NCI-H82 (cell line): ENCODE data around the gene CNTLN.
"Not testable (repeated sequence)": the region's sequence is repeated elsewhere in the genome, so short reads cannot be mapped to it uniquely, and the experiment has no call there.

Experiments used
- DNase-seq: peaks from one replicate; lab custom pipeline; 2025; lab: John Stamatoyannopoulos, UW

Gene CNTLN

DNA sequence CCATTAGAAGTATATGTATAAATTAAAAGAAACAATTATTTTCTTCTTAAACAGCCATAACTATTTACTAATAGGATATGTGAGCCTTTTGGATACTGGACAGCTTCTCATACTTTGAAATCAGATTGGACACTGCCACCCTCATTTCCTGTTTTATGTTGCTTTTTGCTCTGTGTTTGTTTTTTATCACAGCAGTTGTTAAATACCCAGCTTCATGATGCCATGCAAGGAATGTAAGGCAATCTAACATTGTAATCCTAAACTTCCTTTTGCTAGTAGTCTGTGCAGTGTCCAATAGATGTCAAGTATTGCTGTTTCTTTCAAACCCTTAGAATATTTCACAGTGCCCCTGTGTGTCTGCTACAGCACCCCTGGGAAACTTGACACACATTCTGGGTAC lies 56.2 kb downstream of the CNTLN start:
- DNase-seq, result no peak

GRCh38 chr9:17204611-17205152 lies 69.8 kb downstream of the CNTLN start:
- peak; percentile 96 for DNase-seq

- DNase-seq, result no peak
These were observed 81.2 kb downstream of the CNTLN start for GRCh38 chr9:17216011-17216410.

- DNase-seq, result no peak
These were observed 81.8 kb downstream of the CNTLN start for GRCh38 chr9:17216646-17217045.

DNA sequence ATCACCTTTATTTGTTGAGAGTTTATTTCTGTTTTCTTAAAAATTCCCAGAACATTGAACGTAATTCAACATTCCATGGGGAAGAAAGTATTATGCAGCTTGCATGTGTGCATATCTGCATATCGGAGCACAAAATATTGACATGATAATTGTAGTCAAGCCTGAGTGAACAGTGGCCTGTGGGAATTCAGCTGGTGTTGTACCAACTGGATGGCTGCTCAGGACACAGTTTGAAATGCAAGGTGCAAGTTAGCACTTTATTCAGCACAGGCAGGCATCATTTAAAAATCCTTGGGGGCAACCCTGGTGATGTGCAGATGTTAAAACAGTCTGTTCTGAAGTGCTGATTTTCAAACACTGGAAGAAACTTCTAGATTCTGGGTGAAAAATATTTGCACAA lies 82.4 kb downstream of the CNTLN start:
- DNase-seq, result no peak

GRCh38 chr9:17219261-17219660 lies 84.4 kb downstream of the CNTLN start:
- no peak for DNase-seq

DNA sequence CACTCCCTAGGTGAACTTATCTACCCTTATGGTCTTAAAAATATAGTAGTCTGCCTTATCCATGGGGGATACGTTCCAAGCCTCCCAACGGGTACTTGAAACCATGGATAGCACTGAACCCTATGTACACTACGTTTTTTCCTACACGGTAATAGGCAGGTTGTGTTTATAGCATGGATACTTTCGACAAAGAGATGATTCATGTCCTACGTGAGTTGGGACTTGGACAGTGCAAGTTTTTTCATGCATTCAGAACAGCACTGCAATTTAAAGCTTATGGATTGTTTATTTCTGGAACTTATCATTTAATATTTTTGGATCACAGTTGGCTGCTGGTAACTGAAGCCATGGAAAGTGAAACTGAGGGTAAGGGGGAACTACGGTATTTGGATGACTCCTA lies 88.1 kb downstream of the CNTLN start:
- no peak for DNase-seq

GRCh38 chr9:17225407-17225806 lies 90.6 kb downstream of the CNTLN start:
- no peak for DNase-seq

GRCh38 chr9:17229945-17230560 lies 95.2 kb downstream of the CNTLN start:
- DNase-seq, result no peak

DNA sequence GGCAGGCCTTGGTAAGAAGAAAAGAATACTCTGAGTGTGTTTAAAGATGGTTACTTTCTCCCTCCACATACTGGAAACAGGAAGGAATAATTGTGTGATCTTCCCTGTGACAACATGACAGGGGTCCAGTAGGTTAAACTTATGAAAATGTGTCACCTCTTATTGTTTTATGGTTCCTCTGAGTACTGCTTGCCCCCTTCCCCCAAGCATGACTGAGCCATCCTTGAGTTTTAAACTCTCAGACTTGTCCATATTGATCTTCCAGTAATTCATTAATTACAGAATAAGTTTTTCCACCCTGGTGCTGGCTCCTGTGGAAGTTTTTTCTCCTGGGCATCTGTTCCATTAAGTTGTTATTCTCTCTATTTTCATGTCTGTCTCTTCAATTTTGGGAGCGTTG lies 95.8 kb downstream of the CNTLN start:
- no peak for DNase-seq

DNA sequence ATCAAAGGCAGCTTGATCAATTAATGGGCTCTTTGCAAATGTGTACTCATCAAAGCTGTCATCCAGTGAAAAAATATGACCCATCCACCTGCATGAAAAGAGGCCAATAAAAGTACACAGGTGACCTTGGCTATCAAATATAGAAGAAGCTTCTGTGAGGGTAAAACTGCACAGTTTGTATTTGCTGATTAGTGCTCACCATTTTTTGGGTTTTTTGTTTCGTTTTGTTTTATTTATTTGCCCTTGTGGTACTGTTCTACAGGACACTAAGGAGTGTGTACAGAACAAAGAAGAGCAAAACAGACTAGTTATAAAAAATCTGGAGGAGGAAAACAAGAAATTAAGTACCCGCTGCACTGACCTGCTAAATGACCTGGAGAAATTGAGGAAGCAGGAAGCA lies 101.3 kb downstream of the CNTLN start:
- DNase-seq, result no peak

DNA sequence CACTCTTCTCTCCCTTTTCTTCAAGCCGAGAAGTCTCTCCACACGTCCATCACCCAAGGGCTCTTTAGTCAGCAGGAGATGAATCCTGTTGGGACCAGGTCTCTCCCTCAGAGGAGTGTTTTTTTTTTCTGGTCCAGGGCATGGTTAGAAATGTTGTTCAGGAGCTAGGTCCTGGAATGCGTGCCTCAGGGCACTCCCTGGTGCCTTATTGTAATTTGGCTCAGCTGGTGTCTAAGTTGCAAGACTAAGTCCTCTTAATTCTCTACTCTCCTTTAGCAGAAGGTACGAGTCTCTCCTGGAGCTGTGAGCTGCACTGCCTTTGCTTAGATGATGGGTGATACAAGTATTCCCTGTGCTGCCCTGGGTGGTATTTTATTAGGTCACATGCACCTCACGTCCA lies 111.9 kb downstream of the CNTLN start:
- no peak for DNase-seq

DNA sequence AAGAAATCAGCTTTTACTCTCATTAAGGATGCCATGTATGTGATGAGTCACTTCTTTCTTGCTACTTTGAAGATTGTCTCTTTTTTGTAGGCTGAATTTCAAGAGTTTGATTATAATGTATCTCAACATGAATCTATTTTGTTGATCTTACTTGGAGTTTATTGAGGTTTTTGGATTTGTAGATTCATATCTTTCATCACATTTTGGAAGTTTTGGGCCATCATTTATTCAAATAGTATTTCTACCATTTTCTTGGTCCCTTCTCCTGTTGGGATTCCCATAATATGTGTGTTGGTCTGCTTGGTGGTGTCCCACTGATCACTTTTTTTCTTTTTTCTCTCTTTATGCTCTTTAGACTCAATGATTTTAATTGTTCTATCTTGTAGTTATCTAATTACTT lies 116.3 kb downstream of the CNTLN start:
- no peak for DNase-seq

DNA sequence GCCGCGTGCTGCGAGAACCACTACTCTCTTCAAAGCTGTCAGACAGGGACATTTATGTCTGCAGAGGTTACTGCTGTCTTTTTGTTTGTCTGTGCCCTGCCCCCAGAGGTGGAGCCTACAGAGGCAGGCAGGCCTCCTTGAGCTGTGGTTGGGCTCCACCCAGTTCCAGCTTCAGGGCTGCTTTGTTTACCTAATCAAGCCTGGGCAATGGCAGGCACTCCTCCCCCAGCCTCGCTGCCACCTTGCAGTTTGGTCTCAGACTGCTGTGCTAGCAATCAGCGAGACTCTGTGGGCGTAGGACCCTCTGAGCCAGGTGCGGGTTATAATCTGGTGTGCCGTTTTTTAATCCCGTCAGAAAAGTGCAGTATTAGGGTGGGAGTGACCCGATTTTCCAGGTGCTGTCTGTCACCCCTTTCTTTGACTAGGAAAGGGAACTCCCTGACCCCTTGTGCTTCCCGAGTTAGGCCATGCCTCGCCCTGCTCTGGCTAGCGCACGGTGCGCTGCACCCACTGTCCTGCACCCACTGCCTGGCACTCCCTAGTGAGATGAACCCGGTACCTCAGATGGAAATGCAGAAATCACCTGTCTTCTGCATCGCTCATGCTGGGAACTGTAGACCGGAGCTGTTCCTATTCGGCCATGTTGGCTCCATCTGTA lies 133.8 kb downstream of the CNTLN start:
- not testable (repeated sequence) for DNase-seq

DNA sequence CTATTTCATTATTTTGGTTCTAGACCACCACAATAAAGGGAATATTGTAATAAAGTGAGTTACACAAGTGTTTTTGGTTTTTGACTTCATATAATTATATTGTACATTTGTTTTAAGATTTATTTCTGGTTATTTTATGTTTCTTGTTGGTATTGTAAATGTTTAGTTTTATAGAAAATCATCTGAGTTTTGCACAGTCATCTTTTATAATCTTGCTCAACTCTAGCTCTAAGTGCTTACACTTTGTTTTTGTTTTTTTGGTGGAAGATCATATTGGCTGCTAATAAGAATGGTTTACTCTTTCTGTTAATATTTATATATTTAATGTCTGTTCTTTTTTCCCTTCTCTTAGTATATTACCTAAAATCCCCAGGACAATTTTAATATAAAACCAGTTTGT lies 135.0 kb downstream of the CNTLN start:
- DNase-seq, result no peak

DNA sequence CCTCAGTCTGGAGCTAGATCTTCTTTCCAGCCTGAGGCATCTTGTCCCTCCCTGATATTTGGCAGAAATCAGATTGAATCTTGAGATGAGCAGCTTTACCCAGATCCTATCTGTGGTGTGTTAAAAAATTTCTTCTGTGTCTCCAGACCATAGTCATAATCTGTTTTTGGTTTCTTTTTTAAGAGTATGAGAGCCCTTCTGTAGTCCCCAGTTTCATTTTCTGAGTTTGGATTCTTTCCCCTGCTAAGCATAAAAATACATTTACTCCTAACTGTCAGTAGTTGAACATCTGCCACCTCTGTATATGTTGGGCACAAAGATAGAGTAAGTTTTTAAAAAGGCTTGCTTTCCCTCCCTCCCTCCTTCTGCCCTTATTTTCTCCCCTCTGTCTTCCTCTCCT lies 137.7 kb downstream of the CNTLN start:
- no peak for DNase-seq

DNA sequence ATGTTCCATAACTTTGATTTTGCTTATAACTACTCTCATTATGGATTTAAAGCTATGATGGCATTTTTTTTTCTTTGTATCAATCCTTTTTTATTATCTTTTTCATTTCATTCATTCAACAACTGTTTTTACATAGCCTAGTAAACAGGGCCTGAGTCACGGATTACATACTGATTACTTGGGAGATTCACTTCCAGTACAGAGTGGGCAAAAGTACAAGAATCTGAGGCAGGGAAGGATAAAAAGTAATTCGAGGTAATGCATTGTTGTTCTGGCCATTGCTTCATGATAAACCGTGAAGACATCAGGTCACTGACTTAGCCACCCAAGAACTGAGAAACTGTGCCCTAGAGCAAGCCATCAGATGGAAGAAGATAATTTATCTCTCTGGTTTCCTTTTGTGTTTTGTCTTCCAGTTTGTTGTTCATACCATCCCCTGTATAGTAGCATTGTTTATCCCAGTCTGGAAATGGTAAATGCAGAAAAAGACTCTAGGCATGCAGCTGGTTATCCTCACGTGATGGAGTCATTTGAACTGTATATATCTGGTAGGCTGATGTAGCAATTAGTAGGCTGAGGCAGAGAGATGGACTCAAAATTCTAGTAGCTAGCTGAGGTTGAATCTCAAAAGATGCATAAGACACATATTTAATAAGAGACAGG lies 145.6 kb downstream of the CNTLN start:
- DNase-seq, result no peak

GRCh38 chr9:17290673-17291072 lies 155.8 kb downstream of the CNTLN start:
- not testable (repeated sequence) for DNase-seq

DNA sequence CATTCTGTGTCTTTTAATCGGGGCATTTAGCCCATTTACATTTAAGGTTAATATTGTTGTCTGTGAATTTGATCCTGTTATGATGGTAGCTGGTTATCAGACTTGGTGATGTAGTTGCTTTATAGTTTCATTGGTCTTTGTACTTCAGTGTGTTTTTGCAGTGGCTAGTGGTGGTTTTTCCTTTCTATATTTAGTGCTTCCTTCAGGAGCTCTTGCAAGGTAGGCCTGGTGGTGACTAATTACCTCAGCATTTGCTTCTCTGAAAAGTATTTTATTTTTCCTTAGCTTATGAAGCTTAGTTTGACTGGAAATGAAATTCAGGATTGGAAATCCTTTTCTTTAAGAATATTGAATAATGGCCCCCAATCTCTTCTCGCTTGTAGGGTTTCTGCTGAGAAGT lies 156.9 kb downstream of the CNTLN start:
- DNase-seq, result no peak

DNA sequence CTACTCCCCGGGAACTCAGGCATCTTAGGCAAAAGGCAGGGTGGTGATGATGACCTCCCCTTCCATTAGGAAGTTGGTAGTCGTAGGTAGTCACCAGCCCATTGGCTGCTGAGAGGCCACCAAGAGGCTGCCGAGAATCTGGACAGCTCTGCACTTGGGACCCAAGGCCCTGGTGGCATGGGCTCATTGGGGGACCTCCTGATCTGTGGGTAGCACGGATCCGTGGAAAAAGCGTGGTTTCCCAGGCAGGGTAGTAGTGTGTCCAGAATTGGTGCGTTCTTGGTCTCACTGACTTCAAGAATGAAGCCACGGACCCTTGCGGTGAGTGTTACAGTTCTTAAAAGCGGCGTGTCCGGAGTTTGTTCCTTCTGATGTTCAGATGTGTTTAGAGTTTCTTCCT lies 158.8 kb downstream of the CNTLN start:
- no peak for DNase-seq

GRCh38 chr9:17294822-17295624 lies 160.2 kb downstream of the CNTLN start:
- no peak for DNase-seq

DNA sequence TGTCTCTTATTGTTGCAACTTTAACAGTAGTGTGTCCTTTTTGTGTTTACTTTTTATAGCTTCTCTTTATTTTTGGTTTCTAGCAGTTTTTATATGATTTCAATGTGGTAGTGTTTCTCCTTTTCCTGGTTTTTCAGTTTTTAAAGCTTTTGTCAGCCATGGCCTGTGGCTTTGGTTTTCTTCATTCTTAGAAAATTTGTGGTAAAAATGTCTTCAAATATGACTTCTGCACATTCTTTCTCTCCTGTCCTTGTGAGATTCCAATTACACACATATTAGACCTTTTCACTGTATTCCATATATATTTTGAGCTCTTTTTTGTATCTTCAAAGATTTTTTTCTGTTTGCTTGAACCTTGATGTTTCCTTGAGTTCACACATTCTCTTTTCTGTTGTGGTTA lies 180.5 kb downstream of the CNTLN start:
- no peak for DNase-seq
